GM10266 (cell line): ENCODE data around the gene ACTR3.
A peak's percentile ranks its signal among the peaks of the same experiment; 100 is the strongest.

ENCODE experiments used
- DNase-seq: peaks from one replicate; pipeline ENCODE4 v3.0.0; 2012; ENCODE audit errors: extremely low spot score
- TF ChIP-seq, protein P1 (sequence below): IDR thresholded peaks from 2 replicates; pipeline ENCODE4 v1.5.1; 2012; ENCODE audit warnings: mild to moderate bottlenecking, low read depth; ENCODE audit not compliant: control insufficient read depth, insufficient read depth; ENCODE audit errors: missing control alignments

Gene ACTR3

DNA sequence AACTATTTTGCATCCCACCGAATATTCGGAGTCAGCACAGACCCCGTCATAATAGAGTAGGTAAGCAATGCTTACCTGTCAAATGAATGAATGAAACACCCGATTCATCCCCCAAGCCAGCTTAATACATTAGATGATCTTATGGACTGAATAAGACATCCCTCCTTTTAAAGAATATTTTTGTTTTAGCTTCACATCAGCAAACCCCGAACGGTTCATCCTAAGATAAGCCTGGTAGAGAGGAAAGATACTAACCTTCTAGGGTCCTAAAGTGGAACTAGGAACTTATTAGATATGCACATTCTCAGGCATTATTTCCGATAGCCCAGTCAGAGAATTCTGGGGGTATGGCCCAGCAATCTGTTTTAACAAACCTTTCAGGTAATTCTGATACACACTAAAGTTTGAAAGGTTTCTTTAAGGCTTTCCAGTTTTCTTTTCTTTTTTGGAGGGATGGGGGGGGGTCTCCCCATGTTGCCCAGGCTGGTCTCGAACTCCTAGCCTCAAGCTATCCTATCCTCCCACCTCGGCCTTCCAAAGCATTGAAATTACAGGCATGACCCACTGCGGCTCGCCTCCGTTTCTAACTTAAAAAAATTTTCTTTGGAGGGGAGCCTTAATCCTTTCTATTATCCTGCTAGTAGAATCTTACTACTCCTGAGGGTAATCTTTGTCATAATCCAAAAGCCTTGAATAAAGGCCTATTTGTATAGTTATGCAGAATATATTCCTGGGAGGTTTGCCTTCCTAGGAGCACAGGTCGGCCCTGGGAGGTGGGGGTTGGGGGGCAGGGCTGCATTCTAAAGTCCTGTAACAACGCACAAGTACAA, 1.0 kb upstream of the ACTR3 start:
- TF ChIP-seq, protein P1, sequence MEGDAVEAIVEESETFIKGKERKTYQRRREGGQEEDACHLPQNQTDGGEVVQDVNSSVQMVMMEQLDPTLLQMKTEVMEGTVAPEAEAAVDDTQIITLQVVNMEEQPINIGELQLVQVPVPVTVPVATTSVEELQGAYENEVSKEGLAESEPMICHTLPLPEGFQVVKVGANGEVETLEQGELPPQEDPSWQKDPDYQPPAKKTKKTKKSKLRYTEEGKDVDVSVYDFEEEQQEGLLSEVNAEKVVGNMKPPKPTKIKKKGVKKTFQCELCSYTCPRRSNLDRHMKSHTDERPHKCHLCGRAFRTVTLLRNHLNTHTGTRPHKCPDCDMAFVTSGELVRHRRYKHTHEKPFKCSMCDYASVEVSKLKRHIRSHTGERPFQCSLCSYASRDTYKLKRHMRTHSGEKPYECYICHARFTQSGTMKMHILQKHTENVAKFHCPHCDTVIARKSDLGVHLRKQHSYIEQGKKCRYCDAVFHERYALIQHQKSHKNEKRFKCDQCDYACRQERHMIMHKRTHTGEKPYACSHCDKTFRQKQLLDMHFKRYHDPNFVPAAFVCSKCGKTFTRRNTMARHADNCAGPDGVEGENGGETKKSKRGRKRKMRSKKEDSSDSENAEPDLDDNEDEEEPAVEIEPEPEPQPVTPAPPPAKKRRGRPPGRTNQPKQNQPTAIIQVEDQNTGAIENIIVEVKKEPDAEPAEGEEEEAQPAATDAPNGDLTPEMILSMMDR, result no peak
- DNase-seq, result no peak

DNA sequence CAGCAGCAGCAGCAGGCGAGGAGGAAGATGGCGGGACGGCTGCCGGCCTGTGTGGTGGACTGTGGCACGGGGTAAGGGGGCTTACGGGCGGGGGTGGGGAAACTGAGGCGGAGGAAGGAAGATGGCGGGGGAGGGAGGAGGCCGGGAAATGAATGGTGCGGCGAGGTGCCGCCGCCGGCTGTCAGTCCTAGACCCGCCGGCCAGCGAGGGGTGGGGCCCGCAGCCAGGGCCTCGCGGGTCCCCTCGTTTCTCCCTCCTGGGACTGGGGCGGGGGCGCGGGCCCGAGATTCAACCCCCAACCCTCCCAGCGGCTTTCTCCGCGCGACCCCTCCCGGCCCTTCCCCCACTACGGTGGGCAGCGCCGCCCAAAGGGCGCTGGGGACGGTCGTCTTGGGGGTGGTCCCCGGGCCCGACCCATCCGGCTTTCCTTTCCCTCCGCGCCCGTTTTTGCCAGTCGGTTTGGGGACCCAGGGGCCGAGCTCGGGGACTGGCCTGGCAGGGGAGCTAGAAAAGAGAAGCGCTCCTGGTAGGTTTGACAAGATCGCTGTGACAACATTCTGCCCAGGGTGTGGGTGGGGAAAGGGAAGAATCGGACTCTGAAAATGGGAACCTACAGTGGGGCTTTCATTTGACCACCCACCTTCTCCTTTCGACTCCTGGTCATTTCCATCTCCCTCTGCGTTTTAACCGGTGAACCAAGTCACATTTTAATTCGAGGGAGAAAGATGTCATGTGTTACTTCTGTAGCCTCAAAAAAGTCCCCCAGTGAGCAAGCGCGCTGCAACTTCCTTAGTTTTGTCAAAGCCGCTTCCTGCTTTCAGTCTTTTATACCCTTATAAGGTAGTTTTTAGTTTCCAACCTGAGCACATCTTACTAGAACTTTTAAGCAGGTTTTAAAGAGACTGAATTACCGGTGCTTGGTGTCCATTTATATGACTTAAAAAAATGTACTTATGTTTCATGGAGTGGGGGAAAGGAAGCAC, 655 bp downstream of the ACTR3 start:
- DNase-seq, result peak; percentile 62
- TF ChIP-seq, protein P1, result no peak

DNA sequence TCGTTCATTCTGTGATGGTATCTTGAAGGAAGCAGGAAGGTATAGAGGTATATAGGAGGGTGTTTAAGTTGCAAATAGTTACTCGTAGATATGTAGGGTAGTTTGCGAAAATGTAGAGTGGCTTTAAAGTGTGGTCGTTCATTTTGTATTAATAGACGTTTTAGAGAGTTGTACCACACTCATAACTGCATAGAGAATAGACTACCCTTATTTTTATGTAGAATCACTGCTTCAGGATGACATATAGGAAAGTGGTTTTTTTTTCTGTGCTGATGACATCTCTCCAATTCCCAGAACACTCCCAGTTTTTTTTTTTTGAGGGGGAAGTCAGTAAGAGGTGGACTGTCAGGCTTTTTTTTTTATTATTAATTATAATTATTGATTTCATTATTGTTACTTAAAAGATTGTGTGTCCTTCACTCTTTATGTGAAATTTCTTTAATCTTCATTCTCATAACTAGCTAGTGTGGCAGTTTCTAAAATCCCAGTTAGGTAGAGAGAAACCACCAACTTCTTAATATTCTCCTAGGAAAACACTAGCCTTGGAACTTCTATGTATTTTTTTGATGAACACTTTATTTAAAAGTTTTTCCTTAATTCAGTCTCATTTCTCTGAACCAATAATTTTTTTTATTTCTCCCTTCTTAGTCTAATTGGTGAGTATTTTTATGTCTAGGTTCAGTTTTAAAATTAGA, 1.5 kb downstream of the ACTR3 start:
- TF ChIP-seq, protein P1, result no peak
- no peak for DNase-seq

DNA sequence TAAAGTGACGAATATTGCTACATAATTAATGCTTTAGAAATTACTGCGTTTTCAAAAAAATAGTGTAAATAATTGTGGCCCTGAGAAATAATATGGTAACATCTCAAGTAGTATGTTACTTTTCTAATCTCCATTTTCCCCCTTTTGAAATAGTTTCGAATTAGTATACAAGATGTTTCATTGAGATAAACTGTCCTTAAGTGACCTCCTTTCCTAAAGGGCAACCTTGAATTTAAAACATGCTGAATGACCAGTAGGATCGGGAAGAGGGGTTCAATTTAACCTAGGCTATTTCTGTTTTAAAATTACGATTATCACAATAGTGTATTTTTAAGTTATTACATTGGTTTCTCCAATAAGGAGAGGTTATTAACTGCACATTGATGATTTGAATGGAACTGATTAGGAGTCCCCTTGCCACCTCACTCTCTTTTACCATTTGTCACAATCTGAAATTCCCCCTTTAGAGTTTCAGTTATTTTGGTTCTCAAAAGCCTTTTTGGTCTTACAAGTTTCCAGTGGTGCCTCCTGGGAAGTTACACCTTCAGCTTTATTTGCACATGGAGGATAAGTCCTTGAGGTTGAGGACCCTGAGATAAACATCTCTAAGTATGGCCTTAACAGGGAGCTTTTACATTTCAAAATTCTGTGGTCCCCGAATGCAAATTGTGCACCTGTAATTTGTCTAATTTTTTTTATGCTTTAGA, 2.3 kb downstream of the ACTR3 start:
- DNase-seq, result no peak
- TF ChIP-seq, protein P1, result no peak

DNA sequence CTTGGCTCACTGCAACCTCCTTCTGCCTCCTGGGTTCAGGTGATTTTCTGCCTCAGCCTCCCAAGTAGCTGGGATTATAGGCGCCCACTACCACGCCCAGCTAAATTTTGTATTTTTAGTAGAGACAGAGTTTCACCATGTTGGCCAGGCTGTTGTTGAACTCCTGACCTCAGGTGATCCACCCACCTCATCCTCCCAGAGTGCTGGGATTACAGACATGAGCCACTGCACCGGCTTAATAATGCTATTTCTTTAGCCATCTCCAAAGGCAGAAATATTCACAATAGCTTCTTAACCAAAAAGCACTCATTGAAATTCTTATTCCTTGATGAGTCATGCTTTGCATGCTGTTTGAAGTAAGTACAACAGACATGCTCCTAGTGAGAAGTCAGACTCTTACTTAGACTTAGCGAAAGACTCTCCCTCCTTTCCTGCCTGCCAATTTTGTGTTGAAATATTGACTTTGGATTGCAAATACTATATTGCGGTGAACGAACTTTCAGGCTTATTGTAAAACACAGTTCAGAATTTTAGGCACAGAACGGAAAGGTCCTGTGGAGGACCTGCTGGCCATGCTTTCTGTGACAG, 4.4 kb downstream of the ACTR3 start:
- no peak for DNase-seq
- TF ChIP-seq, protein P1, result no peak

DNA sequence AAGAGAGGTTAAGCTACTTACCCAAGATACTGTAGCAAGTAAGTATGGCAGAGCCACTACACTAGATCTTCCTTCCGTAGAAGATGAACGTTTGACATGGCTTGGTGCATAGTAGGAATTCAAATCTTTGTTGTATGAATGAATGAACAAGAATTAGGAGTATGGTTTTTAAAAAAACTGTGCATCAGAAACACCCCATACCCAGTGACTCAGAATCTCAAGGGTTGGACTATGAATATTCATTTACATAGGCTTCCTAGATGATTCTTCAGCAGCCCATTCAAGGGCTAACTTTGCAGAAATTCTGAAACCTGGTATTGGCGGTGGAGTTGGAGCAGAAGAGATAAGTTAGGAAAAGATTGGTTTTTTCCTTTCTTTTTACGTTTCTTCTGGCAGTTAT, 5.4 kb downstream of the ACTR3 start:
- TF ChIP-seq, protein P1, result no peak

More for the DNA sequence above, 5.4 kb downstream of the ACTR3 start:
- no peak for DNase-seq
